ENCODE results near the gene ZDHHC18. TPM values are rescaled to one million over a fixed set of nuclear protein-coding genes. Genes with fewer than 3 reads are reported as not detected.
A peak's percentile ranks its signal among the peaks of the same experiment; 100 is the strongest.

The ZDHHC18 gene
- total RNA-seq, 1 experiment from 2014 or later, result 33.1 TPM

DNA sequence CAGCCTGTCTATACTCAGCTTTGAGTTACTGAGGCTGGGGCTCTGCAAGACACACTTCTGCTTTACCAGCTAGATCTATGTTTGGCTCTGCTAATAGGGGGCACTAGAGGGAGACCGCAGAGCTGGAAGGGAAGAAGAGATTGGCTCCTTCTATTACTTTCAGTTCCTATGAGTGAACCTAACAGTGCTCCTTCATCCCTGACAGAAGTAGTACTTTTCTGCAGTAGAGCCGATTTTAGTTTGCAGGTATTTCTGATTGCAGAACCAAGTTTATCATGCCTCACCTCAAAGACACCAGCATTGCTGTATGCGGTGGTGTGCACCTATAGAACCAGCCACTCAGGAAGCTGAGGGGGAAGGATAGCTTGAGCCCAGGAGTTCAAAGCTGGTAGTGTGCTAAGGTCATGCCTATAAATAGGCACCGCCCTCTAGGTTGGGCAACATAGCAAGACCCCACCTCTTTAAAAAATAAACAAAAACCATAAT is 5.7 kb upstream of the ZDHHC18 start:
- Histone ChIP-seq H3K4me1 (ENCODE audit: insufficient read depth, low read length) (no peaks in the 10 kb centered on the region), H4K91ac (ENCODE audit: insufficient read length, low read depth, low read length) (no peak overlapping the region), H3K79me1 (ENCODE audit: insufficient read depth, low read depth, low read length, poor library complexity, severe bottlenecking) (no peaks in the 10 kb centered on the region), H3K79me2 (ENCODE audit: insufficient read depth, low read length) (no peaks in the 10 kb centered on the region), H3K27ac (ENCODE audit: insufficient read length, low read depth, low read length) (no peak overlapping the region), H3K56ac (ENCODE audit: insufficient read length, low read depth, low read length) (no peak overlapping the region), H3K18ac (ENCODE audit: insufficient read length, low read depth, low read length) (no peak overlapping the region), H3K4ac (ENCODE audit: low read depth, low read length) (no peak overlapping the region), H3K14ac (ENCODE audit: insufficient read depth, low read length) (no peak overlapping the region), H4K20me1 (ENCODE audit: control insufficient read depth, insufficient read depth, insufficient read length) (no peaks in the 10 kb centered on the region), H3K9me3 (ENCODE audit: control insufficient read depth, low read depth, low read length) (no peaks in the 10 kb centered on the region), H2BK120ac (ENCODE audit: low read depth, low read length, poor library complexity, severe bottlenecking) (no peak overlapping the region), H3K9ac (ENCODE audit: extremely low read depth, insufficient read length, low read length) (no peak overlapping the region), H2BK20ac (ENCODE audit: low read depth, low read length, poor library complexity, severe bottlenecking) (no peak overlapping the region), H4K5ac (ENCODE audit: insufficient read length, low read depth, low read length) (no peak overlapping the region), H3K27me3 (ENCODE audit: insufficient read depth, low read length) (no peaks in the 10 kb centered on the region), H2BK15ac (ENCODE audit: low read depth, low read length) (no peak overlapping the region), H2AFZ (ENCODE audit: low read length) (no peak overlapping the region), H2BK5ac (ENCODE audit: insufficient read length, low read length) (no peak overlapping the region), H3K23ac (ENCODE audit: insufficient read length, low read depth, low read length) (no peak overlapping the region), H2BK12ac (ENCODE audit: insufficient read length, low read depth, low read length) (no peak overlapping the region), H3T11ph (ENCODE audit: low read length) (no peak overlapping the region), H3K23me2 (ENCODE audit: insufficient read length, low read depth, low read length, poor library complexity, severe bottlenecking) (no peaks in the 10 kb centered on the region), H4K8ac (replicated peaks; ENCODE audit: insufficient read length, low read depth, low read length) (no peak overlapping the region), H2AK5ac (ENCODE audit: insufficient read length, low read length) (no peak overlapping the region), H3K4me2 (ENCODE audit: insufficient read depth, insufficient read length, low read length) (no peak overlapping the region)
- Mint-ChIP-seq H3K36me3 (ENCODE audit: insufficient read depth in 1 of 3, low read depth in 3 of 3) (peaks cover 0 to 5% (median 3%) of the 10 kb centered on the region in 3 experiments; a peak in 4 of 7 replicates), H3K27ac (no peak overlapping the region), H3K9me3 (peaks cover 10 to 14% of the 10 kb centered on the region in 2 experiments), H3K4me1 (peaks cover 6 to 9% of the 10 kb centered on the region in 2 experiments), H3K4me3 (no peak overlapping the region), H3K27me3 (ENCODE audit: low read depth) (peaks cover 9% of the 10 kb centered on the region)
- no CpG with 5 or more reads among the region's 4 CpGs for WGBS (ENCODE audit: extremely low coverage, insufficient read length, low lambda C conversion rate)
- TF ChIP-seq CTCF (conservative IDR thresholded peaks at IDR 0.05), result peak; percentile 44; the same call in 2 of the 3 replicates
- DNase-seq, result no peak
